GM12891 (cell line): Measurements from ENCODE around the gene STXBP4.

ENCODE experiments used
- POLR2A ChIP-seq: IDR thresholded peaks from 2 replicates; pipeline ENCODE4 v1.6.1; 2011; ENCODE audit warnings: low read depth, low read length, control low read depth
- POLR2AphosphoS5 ChIP-seq: IDR thresholded peaks from 2 replicates; pipeline ENCODE4 v1.6.1; 2011; ENCODE audit warnings: low read depth, low read length, control low read depth
- POU2F2 ChIP-seq: IDR thresholded peaks from 2 replicates; pipeline ENCODE4 v1.6.1; 2011; ENCODE audit warnings: low read depth, mild to moderate bottlenecking, control low read depth, low read length, moderate library complexity
- SPI1 ChIP-seq: IDR thresholded peaks from 2 replicates; pipeline ENCODE4 v1.6.1; 2011; ENCODE audit warnings: low read depth, low read length, control low read depth
- TAF1 ChIP-seq: IDR thresholded peaks from 2 replicates; pipeline ENCODE4 v1.6.1; 2011; ENCODE audit warnings: low read depth, low read length, control low read depth

DNA sequence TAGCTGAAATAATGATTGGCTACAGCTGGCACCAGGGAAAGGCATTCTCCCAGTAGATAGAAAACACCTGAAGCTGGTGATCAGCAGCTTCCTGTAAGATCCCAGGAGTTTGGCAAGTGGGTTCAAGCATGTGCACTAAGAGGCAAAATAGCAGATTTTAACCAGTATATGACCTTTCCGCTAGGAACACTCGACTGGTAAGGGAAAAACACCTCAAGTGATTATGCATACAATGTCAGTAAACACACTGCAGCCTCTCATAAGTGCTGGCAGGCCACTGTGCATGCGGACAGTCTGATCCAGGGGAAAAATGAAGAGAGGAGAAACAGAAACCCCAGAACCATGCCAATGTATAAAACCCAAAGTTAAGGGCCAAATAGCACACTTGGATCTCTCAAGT lies 247.1 kb downstream of the STXBP4 start:
- no peak for TF ChIP-seq TAF1
- TF ChIP-seq POLR2A: no peak
- no peak for TF ChIP-seq POLR2AphosphoS5
- no peak for TF ChIP-seq POU2F2
- no peak for TF ChIP-seq SPI1
